Activated T-helper 2 cell treated with anti-CD3 and anti-CD28 coated beads, Interferon-gamma antibody, Interleukin-2, Interleukin-4, amounts not matched to agents 10 μg/mL and 5 μg/mL and 100 μg/mL, durations not matched to agents 14 hours and 24 hours and 36 hours (primary cell): ENCODE measurements around the gene CHRNA4. TPM values are rescaled to one million over a fixed set of nuclear protein-coding genes. Genes with fewer than 3 reads are reported as not detected.
"Not testable (repeated sequence)": the region's sequence is repeated elsewhere in the genome, so short reads cannot be mapped to it uniquely, and the experiment has no call there.

ENCODE experiments used
- DNase-seq: peaks from one replicate; pipeline ENCODE4 v3.0.0; 2021; ENCODE audit warnings: low spot score
- H3K27ac Mint-ChIP-seq: one replicate; pipeline ENCODE4 v1.8.0; 2021; ENCODE audit warnings: mixed read lengths
- H3K27me3 Mint-ChIP-seq: one replicate; pipeline ENCODE4 v1.8.0; 2021; ENCODE audit warnings: low read depth, mixed read lengths
- H3K36me3 Mint-ChIP-seq: one replicate; pipeline ENCODE4 v1.8.0; 2021; ENCODE audit warnings: low read depth, mixed read lengths
- H3K4me1 Mint-ChIP-seq: one replicate; pipeline ENCODE4 v1.8.0; 2021; ENCODE audit warnings: low read depth, mixed read lengths
- H3K4me3 Mint-ChIP-seq: one replicate; pipeline ENCODE4 v1.8.0; 2021; ENCODE audit warnings: low read depth, mild to moderate bottlenecking, moderate library complexity, mixed read lengths
- H3K9me3 Mint-ChIP-seq: one replicate; pipeline ENCODE4 v1.8.0; 2021; ENCODE audit warnings: mixed read lengths
- intact Hi-C: fragments of 100-400 bp; cut with micrococcal nuclease; formaldehyde crosslinking; loops from one replicate; pipeline ENCODE4 v1.15.1; 2023
- total RNA-seq: library from RNA; stranded (reverse); gene quantifications from 2 replicates; pipeline ENCODE4 v1.2.3, GENCODE V29; 2022

The CHRNA4 gene
- total RNA-seq, 1 donor from 2014 or later = not detected

DNA sequence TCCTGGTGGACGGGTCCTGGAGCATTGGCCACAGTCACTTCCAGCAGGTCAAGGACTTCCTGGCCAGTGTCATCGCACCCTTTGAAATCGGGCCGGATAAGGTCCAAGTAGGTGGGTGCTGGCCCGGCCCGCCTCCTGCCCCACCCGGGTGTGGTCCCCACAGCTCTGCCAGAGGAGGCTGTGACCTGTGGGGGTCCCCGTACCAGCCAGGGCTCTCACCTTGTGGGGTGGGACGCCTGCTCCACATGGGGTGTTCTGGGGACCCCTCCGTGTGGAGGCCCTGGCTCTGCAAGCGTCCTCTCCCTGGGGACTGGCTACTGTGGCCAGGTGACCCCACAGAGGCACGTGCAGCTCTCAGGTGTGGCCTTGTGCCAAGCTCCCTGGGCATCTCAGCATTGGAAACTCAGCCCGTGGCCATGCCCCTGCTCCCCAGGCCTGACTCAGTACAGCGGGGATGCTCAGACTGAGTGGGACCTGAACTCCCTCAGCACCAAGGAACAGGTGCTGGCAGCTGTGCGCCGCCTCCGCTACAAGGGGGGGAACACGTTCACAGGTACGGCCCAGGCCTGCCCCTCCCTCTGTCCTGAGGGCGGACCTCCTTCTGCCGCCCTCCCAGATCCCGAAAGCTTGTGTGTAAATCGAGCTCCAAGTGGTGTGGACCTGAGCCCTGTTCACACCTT, 53.5 kb downstream of the CHRNA4 start:
- H3K9me3 Mint-ChIP-seq = no peaks in the 10 kb centered on the region
- H3K27ac Mint-ChIP-seq = no peak overlapping the region
- intact Hi-C loops = loop anchor here (5.0 kb wide), 1 partner anchor 75 kb away; no protein-coding TSS in a partner anchor
- H3K4me3 Mint-ChIP-seq = no peak overlapping the region
- no peaks in the 10 kb centered on the region for H3K4me1 Mint-ChIP-seq
- H3K36me3 Mint-ChIP-seq = no peaks in the 10 kb centered on the region
- no peaks in the 10 kb centered on the region for H3K27me3 Mint-ChIP-seq
- no peak for DNase-seq

DNA sequence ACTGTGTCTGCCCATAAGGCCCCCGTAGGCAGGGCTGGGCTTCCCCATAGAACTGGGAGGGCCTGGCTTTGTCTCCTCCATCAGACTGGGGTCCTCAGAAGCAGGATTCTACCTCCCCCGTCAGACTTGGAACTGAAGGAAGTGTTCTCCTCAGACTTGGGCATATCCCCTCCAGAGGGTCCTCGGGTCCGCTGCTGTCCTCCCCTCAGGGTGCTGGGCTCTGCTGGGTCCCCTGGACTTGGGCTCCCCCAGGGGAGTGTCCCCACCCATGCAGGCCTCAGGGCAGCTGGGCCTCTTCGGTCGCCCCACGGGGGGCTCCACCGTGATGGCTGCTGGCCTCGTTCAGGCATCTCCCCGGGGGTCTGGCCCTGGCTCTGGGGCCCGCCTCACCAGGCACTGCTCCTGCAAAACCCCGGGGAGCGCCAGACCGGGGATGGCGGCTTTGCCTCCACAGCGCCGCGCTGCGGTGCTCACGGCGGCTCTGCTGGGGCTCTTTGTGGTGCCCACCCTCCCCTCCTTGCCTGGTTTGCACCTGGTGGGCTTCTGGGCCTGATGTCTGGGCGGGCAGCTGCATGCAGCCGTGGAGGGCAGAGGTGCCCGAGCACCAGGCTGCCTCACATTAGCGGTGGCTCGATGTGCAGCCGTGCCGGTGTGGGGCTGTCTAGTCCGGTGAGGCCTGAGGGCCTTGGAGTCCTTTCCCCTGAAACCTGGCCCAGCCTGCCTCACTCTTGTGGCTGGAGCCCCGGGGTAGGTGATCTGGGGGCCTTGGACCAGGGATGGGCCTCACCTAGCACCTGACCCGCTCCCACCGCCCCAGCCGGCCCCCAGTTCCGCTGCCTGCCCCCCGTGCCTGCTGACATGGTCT, 54.2 kb downstream of the CHRNA4 start:
- intact Hi-C loops = loop anchor here (5.0 kb wide), 1 partner anchor 75 kb away; no protein-coding TSS in a partner anchor
- Mint-ChIP-seq H3K27me3 (peaks cover 1% of the 10 kb centered on the region), H3K36me3 (no peaks in the 10 kb centered on the region), H3K4me1 (no peaks in the 10 kb centered on the region), H3K27ac (no peak overlapping the region), H3K4me3 (no peak overlapping the region), H3K9me3 (peaks cover 1% of the 10 kb centered on the region)
- DNase-seq = no peak

DNA sequence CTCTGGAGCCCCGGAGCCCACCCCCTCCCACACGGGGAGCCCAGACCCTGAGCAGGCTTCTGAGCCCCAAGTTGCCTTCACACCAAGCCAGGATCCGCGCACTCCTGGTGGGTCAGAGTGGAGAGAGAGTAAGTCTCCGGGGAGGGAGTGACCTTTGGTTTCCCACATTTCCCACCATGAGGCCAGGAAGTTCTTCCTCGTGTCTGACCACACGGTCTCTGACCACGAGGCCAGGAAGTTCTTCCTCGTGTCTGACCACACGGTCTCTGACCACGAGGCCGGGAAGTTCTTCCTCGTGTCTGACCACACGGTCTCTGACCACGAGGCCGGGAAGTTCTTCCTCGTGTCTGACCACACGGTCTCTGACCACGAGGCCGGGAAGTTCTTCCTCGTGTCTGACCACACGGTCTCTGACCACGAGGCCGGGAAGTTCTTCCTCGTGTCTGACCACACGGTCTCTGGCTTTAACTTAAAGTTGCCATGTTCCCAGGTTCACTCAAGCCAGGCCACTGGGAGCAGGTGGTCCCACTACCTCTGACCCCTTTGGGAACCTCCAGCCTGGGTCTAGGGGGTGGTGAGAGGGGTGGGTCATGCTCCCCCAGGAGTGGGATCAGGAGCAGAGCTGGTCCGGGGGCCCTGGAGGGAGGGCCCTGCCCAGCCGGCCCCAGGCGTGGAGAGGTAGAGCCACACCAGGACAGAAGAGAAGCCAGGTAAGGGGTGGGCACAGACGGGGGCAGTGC, 55.0 kb downstream of the CHRNA4 start:
- not testable (repeated sequence) for H3K4me1 Mint-ChIP-seq, H3K27ac Mint-ChIP-seq, DNase-seq, H3K9me3 Mint-ChIP-seq, H3K27me3 Mint-ChIP-seq, H3K4me3 Mint-ChIP-seq, H3K36me3 Mint-ChIP-seq
- intact Hi-C loops = loop anchor here (5.0 kb wide), 1 partner anchor 76 kb away; no protein-coding TSS in a partner anchor

DNA sequence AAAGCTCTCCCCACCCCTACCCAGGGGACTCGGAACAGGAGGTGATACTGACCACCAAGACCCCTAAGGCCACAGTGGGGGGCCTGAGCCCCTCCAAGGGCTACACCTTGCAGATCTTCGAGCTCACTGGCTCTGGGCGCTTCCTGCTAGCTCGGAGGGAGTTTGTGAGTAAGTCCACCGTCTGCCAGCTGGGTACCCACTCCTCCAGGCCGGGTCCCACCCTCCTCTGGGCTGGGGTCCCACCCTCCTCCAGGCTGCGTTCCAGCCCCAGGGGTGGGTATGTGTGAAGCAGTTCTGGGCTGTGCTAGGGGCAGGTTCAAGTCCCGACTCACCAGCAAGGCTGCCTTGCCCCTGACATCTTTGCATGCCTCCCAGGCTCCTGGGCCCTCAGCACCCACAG, 55.8 kb downstream of the CHRNA4 start:
- Mint-ChIP-seq H3K27me3 (peaks cover 10% of the 10 kb centered on the region), H3K9me3 (peaks cover 7% of the 10 kb centered on the region), H3K36me3 (no peaks in the 10 kb centered on the region), H3K4me1 (no peaks in the 10 kb centered on the region), H3K27ac (no peak overlapping the region), H3K4me3 (no peak overlapping the region)
- no peak for DNase-seq
- intact Hi-C loops = loop anchor here (5.0 kb wide), 1 partner anchor 77 kb away; no protein-coding TSS in a partner anchor

DNA sequence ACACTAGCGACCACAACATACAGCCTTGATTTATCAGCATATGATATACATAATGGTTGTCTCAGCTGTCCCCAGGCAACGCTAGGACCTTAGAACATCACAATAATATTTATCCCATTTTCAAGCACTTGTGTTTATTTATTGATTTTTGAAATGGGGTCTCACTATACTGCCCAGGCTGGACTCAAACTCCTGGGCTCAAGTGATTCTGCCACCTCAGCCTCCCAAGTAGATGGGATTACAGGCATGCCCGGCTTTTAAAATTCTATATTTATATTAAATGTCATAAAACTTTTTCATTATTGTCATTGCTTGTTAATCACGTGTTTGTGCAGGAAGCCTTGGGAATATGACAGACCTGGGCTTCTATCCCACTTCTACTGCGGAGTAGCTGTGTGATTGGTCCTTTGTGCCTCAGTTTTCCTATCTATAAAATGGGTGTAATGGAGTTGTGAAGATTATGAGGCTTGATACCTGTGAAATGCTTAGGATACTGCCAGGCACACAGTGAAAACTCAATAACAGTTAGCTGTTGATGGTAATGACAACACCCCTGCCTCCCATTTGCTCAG, 58.0 kb downstream of the CHRNA4 start:
- Mint-ChIP-seq H3K9me3 (peaks cover 7% of the 10 kb centered on the region), H3K4me1 (no peaks in the 10 kb centered on the region), H3K27me3 (peaks cover 10% of the 10 kb centered on the region), H3K4me3 (no peak overlapping the region), H3K27ac (no peak overlapping the region), H3K36me3 (no peaks in the 10 kb centered on the region)
- intact Hi-C loops = no loop called here
- DNase-seq = no peak

DNA sequence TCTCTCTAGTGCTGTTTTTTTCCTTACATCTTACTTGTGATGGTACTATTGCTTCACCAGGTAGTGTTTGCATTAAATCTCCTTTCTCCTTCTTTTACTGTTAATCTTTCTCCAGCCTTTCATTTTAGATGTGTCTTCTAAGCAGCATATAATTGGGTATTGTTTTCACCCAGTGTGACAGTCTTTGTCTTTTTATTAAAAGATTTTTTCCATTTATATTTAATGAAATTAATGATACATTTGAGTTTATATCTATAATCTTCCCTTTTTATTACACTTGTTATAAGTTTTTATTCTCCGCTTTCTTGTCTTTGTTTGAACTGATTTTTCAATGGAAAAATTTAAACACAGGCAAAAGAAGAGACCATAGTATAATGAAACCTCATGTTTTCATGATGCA, 59.5 kb downstream of the CHRNA4 start:
- no peaks in the 10 kb centered on the region for H3K36me3 Mint-ChIP-seq
- no peak for DNase-seq
- H3K9me3 Mint-ChIP-seq = peaks cover 7% of the 10 kb centered on the region
- peaks cover 12% of the 10 kb centered on the region for H3K27me3 Mint-ChIP-seq
- H3K4me1 Mint-ChIP-seq = no peaks in the 10 kb centered on the region
- no peak overlapping the region for H3K4me3 Mint-ChIP-seq
- intact Hi-C loops = no loop called here
- no peak overlapping the region for H3K27ac Mint-ChIP-seq

DNA sequence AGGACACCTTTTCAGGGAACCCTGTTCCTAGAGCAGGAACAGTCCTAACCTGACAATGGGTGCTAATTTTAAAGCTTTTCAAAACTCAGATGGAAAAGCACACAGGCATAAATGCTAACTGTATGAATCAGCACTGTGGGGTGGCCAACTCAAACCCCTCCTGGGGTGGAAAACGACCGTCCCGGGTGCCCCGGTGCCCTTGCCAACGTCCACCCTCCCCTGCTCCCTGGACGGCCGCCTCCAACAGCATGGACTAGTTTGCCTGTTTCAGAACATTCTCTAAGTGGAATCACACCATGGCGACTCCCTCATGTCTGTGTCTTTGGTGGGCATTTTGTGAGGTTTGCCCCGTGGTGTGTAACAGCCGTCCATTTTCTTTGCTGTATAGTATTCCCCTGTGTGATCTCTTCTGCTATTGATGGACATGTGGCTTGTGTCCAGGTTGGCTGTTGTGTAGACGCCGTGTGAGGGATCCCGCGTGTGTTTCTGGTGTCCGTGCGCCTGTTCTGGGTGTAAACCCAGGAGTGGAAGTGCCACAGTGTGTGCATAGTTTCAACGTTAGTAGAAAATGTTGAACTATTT, 62.3 kb downstream of the CHRNA4 start:
- DNase-seq = no peak
- Mint-ChIP-seq H3K4me3 (no peak overlapping the region), H3K36me3 (no peaks in the 10 kb centered on the region), H3K27me3 (peaks cover 17% of the 10 kb centered on the region), H3K9me3 (peaks cover 7% of the 10 kb centered on the region), H3K4me1 (no peaks in the 10 kb centered on the region), H3K27ac (no peak overlapping the region)
- intact Hi-C loops = no loop called here

DNA sequence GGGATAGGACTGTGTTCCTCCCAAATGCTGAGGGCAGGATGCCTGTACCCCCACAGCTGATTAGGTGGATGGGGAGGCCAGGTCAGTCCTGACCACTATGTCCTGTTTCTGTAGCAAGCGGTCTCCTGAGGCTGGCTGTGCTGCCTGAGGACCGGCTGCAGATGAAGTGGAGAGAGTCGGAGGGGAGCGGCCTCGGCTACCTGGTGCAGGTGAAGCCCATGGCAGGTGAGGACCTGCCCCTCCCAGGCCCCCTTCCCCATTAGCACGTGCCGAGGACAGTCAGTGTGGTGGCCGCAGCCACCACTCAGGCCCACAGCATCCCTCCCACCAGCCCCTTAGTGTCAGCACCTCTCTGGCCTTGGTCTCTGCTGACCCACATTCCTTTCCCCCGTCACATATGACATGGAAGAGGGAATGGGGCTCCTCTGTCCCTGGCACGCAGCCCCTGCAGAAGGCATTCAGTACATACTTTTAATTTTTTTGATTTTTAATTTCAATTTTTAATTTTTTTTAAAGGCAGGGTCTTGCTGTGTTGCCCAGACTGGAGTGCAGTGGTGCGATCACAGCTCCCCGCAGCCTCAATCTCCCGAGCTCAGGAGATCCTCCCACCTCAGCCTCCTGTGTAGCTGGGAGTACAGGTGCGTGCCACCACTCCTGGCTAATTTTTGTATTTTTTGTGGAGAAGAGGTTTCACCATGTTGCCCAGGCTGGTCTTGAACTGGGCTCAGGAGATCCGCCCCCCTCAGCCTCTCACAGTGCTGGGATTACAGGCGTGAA, 63.2 kb downstream of the CHRNA4 start:
- peaks cover 7% of the 10 kb centered on the region for H3K9me3 Mint-ChIP-seq
- no peak overlapping the region for H3K27ac Mint-ChIP-seq
- no peak overlapping the region for H3K4me3 Mint-ChIP-seq
- peaks cover 17% of the 10 kb centered on the region for H3K27me3 Mint-ChIP-seq
- no peaks in the 10 kb centered on the region for H3K36me3 Mint-ChIP-seq
- no peaks in the 10 kb centered on the region for H3K4me1 Mint-ChIP-seq
- intact Hi-C loops = no loop called here
- DNase-seq = no peak

DNA sequence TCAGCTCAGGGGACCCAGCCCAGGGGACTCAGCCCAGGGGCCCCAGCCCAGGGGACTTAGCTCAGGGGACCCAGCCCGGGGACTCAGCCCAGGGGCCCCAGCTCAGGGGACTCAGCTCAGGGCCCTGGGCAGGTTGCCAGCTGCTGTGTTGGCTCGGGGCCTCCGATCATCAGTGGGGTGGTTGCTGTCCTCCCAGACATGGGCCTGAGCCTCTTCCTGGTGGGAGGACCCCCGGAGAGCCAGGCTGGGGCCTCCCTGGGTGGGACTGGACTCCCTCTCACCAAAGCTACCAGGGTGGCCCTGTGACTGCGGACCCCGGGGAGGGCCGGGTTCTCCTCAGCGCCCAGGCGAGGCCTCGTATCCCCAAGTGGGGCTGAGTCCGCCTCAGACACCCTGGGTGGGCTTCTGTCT, 63.8 kb downstream of the CHRNA4 start:
- H3K36me3 Mint-ChIP-seq = no peaks in the 10 kb centered on the region
- H3K27me3 Mint-ChIP-seq = peaks cover 17% of the 10 kb centered on the region
- intact Hi-C loops = no loop called here
- H3K9me3 Mint-ChIP-seq = peaks cover 7% of the 10 kb centered on the region
- H3K27ac Mint-ChIP-seq = no peak overlapping the region
- H3K4me3 Mint-ChIP-seq = no peak overlapping the region
- no peak for DNase-seq
- no peaks in the 10 kb centered on the region for H3K4me1 Mint-ChIP-seq

DNA sequence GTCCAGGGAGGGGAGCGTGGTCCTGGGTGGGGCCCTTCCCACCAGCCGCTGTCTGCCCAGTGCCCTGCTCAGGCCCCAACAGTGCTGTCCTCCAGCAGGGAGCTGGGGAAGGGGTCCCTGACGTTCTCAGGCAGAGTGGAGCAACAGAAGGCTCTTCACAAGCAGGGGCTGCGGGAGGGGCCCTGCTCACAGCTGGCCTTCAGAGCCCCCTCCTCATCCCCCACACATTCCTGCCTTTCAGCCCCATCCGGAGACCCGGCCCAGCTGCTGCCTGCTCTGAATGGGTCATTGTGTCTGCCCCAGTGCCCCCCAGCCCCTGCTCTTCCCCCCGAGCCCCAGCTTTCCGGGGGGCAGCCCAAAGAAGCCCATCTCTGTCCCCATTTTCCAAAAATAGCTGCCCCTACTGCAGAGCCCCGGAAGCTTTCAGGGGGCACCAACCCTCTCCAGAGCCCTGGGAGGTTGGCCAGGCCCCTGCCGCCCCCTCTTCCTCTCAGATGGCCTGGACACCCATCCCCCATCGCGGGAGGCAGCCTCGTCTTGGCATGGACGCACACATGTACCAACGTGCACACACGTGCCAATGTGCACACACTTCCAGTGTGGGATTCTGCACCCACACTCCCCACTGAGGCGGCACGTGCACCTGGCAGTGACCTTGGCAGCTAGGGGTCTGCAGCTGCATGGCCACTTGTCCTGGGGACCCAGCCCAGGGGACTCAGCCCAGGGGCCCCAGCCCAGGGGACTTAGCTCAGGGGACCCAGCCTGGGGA, 64.4 kb downstream of the CHRNA4 start:
- Mint-ChIP-seq H3K27ac (no peak overlapping the region), H3K9me3 (peaks cover 4% of the 10 kb centered on the region), H3K27me3 (peaks cover 14% of the 10 kb centered on the region), H3K36me3 (no peaks in the 10 kb centered on the region), H3K4me3 (no peak overlapping the region), H3K4me1 (no peaks in the 10 kb centered on the region)
- intact Hi-C loops = no loop called here
- no peak for DNase-seq

DNA sequence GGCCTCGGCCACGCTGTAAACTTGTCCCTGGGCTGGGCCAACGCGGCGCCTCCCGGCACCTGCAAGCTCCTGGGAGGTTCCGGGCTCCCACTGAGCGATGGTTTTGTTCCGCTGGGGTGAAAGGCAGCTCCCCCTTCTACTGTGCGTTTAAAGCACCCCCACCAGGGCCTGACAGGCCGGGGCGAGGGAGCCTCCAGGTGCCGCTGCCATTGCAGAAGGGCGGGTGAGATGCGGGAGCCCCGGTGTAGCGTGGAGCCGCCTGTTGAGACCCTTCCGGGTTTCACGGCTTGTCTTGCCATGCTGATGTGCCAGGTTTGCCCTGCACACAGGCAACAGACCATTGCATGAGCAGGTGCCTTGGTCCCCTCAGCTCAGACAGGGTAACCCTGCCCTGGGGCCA, 65.3 kb downstream of the CHRNA4 start:
- intact Hi-C loops = no loop called here
- no peaks in the 10 kb centered on the region for H3K36me3 Mint-ChIP-seq
- peaks cover 10% of the 10 kb centered on the region for H3K27me3 Mint-ChIP-seq
- H3K9me3 Mint-ChIP-seq = no peaks in the 10 kb centered on the region
- no peak for DNase-seq
- H3K4me3 Mint-ChIP-seq = no peak overlapping the region
- no peak overlapping the region for H3K27ac Mint-ChIP-seq
- no peaks in the 10 kb centered on the region for H3K4me1 Mint-ChIP-seq
